ENCODE data around the gene AOC3.

GRCh38 chr17:42845918-42846593 is 4.9 kb upstream of the AOC3 start:
- no peak for TF ChIP-seq REST (IDR thresholded peaks at IDR 0.05; ENCODE audit: insufficient read depth in 1 of 2, low read depth in 2 of 2, low read length in 2 of 2)
- TF ChIP-seq SIN3A (IDR thresholded peaks at IDR 0.05; ENCODE audit: borderline replicate concordance, insufficient read depth, low read length) = no peak
- TF ChIP-seq TAF1 (IDR thresholded peaks at IDR 0.05; ENCODE audit: borderline replicate concordance, insufficient read depth, low read length) = no peak
- no peak for TF ChIP-seq POLR2AphosphoS5 (IDR thresholded peaks at IDR 0.05; ENCODE audit: low read depth, low read length)
- TF ChIP-seq FOXP2 (optimal IDR thresholded peaks at IDR 0.05; ENCODE audit: borderline replicate concordance, extremely low read depth, extremely low read length, insufficient read depth) = no peak
